HG03280 (cell line): ENCODE results near the gene EXOC5.

Experiments used
- ATAC-seq: cut with Tn5 transposase; IDR thresholded peaks from one replicate; pipeline ENCODE4 v1.9.1; 2021; ENCODE audit warnings: mild to moderate bottlenecking, moderate library complexity; ENCODE audit not compliant: unreplicated experiment

Gene EXOC5

DNA sequence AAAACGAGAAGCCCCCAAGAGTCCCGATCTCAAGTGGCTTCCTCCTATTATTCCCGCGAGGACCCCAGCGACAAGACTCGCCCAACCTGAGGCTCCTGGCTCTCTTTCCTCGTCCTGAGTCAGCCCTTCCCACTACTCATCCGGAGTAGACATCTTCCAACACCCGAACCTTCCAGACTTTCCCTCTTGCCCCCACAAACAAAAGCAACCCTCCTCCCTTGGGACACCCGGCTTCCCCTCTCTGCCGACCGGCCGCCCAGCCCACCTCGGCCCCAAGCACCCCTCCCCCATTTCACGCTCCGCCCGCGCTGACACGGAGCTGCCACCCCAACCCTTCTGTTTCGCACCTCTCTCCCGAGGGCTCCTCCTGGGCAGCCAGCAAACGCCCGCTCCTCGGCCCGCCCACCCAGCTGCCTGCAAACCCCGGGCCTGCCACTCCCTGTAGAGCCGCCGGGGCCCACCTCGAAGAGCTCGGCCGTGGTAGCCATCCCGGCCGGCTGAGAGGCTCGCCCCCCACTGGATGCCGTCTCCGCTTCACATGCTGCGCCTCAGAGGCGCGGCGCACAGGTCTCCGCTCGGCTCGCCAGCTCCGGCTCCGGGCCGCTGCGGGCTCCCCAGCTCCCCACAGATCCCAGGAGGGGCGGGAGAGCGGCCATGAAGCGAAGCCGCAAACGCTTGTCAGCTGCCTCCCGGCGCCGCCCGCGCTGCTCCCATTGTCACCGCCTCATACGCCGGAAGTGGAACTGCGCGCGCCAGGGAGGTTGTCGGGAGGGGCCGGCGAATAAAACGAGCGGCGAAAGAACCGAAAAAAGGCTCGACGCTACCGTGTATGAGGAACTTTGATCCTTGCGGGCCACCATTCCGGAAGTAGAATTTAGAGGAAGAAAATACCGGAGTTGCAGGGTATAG is at the start of gene EXOC5, which contains the start of gene AP5M1:
Gene EXOC5 (minus strand): TSS at position 745 of the 909 bp plus-strand sequence. CDS start 257 bp downstream, at position 488.
Gene AP5M1 (plus strand): TSS at position 811 of the 909 bp plus-strand sequence. CDS start 344 bp downstream, outside the sequence.
- peak; percentile 90 for ATAC-seq

GRCh38 chr14:57317248-57317833 is 48.6 kb upstream of the EXOC5 start:
- ATAC-seq, result peak; percentile 72

GRCh38 chr14:57314396-57315089 is 45.8 kb upstream of the EXOC5 start:
- ATAC-seq, result no peak

DNA sequence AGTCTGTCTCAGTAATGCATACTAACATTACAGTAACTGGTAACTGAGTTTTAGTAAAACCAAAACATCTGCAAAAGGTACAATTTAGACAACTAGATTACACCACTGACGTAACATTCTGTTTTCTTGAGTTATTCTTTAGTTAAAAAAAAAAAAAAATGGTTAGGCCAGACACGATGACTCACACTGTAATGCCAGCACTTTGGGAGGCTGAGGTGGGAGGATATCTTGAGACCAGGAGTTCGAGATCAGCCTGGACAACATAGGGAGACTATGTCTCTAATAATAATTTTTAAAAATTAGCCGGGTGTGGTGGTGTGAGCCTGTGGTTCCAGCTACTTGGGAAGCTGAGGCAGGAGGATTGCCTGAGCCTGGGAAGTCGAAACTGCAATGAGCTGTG is 34.2 kb upstream of the EXOC5 start:
- no peak for ATAC-seq

- ATAC-seq, result no peak
Observed at GRCh38 chr14:57299511-57299910, 30.8 kb upstream of the EXOC5 start.

GRCh38 chr14:57297852-57298251 is 29.1 kb upstream of the EXOC5 start:
- ATAC-seq, result no peak

DNA sequence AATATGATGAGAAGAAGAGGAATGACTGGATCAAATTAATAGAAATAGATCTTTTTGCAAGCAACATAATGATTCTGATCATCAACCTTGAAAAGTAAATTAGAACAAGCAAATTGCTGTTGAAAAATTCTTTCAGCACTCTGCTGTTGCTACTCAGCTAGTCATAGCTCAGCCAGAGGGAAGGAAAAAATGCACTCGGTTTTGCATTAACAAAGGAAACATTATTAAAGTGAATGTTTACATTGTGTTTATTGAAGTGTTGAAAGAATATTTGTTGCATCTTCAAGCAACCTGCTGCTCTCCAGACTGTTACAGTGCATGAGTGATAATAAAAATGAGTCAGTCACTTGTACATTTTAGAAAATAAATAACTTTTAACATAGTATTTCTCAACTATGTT is 26.5 kb upstream of the EXOC5 start:
- ATAC-seq, result no peak

DNA sequence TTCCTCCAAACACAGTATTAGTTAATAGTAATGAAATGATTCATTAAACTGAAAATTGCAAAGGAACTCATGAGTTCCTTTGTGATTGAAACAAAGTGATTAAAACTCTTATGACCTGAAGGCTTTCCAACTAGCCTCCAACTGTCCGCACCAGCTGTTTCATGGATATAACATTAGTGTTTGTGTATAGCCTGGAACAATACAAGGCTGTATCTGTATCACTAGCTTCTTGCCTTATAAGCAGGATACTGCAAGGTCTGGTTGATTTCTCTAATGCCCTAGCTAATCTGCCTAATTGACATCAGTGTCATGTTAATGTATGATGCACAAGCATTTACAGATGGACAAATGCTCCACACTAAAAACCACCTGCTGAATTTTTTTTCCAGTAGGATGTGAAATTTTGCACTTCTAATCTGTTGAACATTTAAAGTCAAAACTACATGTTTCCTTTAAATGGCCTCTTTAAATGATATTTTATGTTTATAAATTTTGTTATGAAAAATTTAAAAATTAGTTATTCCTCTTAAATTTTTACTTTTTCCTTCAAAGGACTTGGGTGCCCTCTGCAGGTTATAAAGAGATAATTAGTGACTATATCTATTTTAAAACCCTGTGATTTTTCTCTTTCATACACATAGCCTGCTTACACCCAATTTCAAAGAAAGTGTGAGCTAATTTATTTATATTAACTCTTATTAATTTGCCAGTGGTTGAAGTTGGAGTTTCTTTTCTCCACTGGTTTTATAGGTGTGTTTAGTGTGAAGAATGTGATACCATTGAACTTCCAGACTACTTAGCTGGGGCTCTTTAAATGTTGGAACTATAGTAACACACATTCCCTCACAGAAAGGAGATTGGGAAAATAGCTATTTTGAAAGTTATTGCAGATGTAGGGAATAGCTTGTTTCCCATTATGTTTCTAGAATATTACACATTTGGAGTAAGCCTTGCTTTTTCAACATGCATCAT is 25.4 kb upstream of the EXOC5 start:
- ATAC-seq, result no peak

DNA sequence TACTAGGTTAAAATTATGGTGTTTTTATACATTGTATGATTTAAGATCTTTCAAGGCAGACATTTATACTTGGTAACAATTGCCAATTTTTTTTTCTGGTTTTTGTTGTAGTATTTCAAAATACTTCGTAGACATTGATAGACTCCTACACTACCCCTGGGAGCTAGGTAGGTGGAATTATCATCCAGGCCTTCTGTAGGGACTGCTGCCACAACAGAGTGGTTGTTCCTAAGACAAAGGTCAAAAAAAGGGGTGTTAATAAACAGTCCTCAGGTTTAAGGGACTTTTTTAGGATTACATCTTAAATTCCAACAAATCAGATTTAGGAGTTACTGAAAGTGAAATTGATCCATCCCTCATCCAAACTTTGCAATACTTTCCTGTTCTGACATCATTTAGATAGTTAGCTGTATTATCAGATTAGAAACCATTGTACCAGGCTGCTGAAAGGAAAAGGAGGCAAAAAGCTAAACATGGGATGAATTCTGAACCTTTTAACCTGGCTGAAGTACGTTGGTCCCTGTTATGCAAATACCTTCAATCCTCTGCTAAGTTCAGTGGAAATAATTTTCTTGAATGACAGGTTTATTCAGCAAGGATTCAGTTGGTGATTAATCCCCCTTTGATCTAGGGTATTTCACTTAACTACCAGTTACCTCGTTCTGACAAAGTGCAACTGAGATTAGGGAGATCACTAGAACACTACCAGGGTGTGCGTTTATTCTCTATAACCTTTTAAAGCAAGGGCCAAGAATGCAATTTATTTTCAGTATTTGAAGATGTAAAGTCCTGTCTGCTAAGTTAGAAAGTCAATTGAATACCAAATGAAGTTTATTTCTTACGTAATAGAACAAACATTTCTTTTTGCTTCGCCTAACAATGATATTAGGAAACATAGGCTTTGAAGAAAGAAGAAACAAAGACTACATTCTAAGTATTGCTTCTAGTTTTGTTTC is 23.3 kb upstream of the EXOC5 start:
- no peak for ATAC-seq

GRCh38 chr14:57290751-57291150 is 22.0 kb upstream of the EXOC5 start:
- no peak for ATAC-seq

GRCh38 chr14:57287745-57288144 is 19.0 kb upstream of the EXOC5 start:
- ATAC-seq, result no peak

DNA sequence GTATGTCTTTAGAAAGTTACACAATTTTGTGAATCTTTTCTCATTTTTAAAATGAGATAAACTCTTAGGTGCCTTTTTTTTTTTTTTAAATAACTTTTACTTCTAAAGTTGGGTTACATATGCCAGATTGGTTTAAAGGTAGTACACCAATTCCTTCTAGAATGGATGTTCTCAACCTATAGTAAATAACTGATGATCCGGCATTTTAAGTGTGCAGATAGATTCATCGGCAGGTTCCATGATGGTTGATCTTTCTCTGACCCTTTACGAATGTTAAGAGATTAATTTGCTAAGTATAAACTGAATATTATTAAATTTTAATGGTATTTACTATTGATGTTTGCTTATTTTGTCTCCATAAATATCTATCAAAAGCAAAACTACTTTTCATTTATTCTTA is 8.4 kb upstream of the EXOC5 start:
- no peak for ATAC-seq

DNA sequence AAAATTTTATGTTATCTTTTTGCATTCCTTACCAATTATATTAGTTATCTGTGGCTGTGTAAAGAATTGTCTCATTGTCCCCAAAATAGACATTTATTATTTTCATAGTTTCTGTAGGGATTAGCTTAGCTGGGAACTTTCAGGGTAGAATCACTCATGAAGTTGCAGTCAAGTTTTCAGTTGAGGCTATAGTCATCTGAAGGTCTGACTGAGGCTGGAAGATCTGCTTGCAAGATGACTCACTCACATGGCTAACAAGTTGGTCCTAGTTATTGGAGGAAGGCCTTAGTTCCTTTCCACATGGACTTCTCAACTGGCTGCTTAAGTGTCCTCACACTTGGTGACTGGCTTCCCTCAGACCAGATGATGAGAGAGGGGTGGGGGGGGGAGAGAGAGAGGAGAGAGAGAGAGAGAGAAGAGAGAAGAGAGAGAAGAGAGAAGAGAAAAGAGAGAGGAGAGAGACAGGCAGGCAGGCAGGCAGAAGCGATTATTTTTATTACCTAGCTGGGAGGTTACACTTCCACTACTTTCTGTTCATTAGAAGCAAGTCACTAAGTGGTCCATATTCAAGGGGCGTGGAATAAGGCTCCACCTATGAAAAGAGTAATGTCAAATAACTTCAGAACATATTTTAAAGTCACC is 6.4 kb upstream of the EXOC5 start:
- no peak for ATAC-seq

- ATAC-seq, result no peak
Observed at GRCh38 chr14:57274551-57274950, 5.8 kb upstream of the EXOC5 start.

GRCh38 chr14:57273236-57273635 is 4.5 kb upstream of the EXOC5 start:
- no peak for ATAC-seq

- no peak for ATAC-seq
Observed at GRCh38 chr14:57266065-57266464, 2.6 kb downstream of the EXOC5 start.

- ATAC-seq, result no peak
Observed at GRCh38 chr14:57262117-57262516, 6.6 kb downstream of the EXOC5 start.

GRCh38 chr14:57261604-57262003 is 7.1 kb downstream of the EXOC5 start:
- ATAC-seq, result no peak

- no peak for ATAC-seq
Observed at GRCh38 chr14:57259672-57260071, 9.0 kb downstream of the EXOC5 start.
